Amniotic stem cell (primary cell): ENCODE measurements around the gene C1S.
"Not testable (repeated sequence)": the region's sequence is repeated elsewhere in the genome, so short reads cannot be mapped to it uniquely, and the experiment has no call there.

ENCODE experiments used
- DNase-seq: peaks from one replicate; lab custom pipeline; 2025; lab: John Stamatoyannopoulos, UW

C1S gene

DNA sequence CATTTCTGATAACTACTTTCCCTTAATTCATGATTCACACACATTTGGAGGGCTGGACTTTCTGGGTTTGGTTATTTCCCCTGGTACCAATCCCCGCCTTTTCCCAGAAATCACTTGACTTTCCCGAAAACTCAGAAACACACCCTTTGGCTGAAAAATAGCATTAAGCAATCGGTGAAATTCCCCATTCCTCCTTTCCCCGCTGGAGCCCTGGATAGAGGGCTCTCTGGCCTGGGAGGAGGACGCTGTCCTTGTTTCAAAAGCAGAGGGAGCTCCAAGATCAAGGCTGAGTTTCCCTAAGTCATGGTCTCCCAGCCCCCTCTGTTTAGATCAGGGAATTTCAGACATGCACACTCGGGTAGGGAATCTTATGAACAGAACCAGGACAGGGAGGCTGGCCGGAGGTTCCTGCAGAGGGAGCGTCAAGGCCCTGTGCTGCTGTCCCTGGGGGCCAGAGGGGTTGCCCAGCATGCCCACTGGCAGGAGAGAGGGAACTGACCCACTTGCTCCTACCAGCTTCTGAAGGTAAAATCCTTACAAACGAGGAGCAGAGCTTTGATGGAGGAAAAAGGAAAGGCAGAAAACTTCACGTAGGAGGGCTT is at the start of gene C1S:
Gene C1S, plus strand, starts transcription at position 366 of the 602 bp plus-strand sequence. CDS start 1,195 bp downstream, outside the sequence.
- DNase-seq, result peak; percentile 94

DNA sequence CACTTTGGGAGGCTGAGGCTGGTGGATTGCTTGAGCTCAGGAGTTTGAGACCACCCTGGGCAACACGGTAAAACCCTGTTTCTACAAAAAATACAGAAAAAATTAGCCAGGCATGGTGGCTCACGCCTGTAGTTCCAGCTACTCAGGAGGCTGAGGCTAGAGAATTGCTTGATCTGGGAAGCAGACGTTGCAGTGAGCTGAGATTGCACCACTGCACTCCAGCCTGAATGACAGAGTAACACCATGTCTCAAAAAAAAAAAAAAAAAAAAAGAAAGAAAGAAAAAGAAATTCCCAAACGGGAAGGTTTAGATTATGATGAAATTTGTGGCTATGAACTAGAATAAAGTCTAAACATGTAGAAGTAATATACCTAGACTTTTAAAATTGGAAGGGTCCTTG is 49.1 kb upstream of the C1S start:
- not testable (repeated sequence) for DNase-seq

DNA sequence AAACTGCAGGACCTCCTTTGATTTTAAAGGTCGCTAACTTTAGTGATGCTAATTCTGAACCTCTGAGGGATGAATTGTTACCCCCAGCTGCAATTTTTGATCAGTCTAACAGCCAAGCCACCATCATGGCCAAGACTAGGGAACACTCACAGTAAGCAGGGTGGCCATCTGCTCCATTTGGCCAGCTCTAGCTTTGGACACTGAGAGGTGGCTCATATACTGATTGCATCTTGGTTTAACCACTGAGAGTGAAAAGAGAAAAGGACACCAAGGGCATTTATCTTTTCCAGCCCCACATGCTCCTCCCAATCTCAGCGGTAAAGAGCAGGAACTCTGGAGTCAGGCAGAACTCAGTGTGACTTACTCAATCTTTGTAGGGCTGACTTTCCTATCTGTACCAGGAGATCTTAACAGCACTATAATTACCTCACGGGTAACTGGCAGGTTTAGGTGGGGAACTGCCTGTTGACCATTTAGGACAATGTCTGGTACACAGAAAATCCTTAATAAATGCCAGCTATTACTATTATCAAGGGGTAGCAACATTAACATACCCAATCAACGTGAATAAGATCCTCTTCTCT is 48.4 kb upstream of the C1S start:
- no peak for DNase-seq

DNA sequence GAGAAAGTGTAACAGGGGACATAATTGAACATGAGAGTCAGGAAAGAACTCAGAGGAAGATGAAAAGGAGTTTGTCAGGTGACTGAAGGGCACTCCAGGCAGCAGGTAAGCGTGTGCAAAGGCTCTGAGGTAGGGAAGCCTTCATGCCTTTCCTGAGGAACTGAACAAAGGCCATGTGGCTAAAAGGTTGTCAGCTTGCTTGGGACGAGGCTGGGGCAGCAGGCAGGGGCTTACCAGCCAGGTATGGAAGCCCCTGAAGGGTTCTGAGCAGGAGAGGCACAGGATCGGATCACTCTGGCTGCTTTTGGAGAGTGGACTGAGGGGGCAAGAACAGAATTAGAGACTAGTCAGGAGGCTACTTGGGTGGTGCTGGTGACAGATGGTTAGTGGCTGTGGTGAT is 47.4 kb upstream of the C1S start:
- DNase-seq, result no peak

DNA sequence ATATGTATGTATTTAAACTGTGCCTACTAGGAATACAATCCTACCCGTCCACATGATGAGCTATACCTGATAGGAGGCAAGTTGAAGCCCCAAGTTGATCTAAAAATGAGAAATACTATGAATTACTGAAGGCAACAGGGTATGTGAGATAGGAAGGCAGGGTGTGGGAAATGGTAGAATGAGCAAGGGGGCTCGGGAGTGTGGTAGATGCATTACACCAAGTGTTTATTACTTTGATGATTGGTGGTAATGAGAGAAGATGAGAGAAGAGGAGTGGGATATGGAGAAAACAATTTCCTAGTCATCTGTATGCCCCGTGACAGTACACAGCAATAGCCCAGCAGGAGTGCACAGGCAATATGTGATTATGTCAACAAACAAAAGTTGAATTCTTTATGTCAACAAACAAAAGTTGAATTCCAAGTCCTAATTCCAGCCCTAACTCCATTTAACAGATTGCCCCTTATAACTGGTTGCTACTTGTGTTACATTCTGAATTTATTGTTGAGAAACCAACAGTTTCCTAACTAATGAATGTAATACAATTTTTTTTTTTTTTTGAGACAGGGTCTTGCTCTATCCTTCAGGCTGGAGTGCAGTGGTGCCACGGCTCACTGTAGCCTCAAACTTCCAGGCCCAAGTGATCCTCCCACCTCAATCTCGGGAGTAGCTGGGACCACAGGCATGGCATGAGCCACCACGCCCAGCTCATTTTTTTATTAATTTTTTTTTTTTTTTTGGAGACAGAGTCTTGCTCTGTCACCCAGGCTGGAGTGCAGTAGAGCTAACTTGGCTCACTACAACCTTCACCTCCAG is 44.8 kb upstream of the C1S start:
- no peak for DNase-seq

DNA sequence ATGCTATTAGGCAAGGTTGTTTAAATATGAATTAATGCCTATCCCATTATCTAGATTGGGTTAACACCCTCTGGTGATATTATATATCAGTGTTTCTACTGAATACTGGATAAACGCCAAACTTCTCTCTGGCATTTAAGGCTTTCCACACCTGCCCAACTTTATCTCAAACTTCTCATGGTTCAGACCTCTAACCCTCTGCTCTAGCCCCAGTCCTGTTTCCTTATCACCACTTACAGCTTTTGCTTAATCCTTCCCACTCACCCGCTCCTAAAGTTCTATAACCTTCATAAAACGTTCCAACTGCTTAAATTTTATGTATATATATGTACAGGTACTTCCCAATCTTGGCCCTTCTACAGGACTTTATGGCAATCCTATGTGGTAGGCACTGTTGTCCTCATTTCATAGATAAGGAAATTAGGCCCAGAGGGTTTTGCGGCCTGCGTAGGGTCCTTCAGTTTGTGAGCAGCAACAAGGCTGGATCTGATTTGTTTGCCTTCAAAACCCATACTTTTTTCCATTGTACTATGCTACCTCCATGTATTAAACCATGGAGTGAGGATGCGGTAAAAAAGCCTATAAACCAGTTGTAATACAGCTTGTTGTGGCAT is 43.5 kb upstream of the C1S start:
- DNase-seq, result no peak

DNA sequence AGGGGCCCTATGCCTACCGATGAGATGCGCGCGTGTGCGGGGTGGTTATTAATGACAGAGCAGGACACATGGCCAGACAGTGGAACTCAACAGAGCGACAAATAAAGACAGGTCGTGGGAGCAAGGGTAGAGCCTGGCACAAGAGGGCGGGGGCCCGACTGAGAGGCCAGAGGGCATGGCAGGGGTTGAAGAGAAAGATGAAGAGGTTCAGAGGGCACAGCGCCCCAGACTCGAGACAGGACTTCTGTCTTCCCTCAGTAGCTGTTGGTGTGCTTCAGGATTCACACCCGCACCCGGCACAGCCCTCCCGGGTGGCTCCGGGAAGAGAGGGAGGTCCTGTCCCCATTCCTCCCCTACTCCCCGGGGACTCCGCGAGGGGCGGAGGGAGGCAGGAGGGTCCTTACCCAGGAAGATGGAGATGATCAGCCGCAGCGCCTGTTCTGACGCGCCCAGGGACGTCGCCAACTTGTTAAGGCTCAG is 42.6 kb upstream of the C1S start:
- no peak for DNase-seq

DNA sequence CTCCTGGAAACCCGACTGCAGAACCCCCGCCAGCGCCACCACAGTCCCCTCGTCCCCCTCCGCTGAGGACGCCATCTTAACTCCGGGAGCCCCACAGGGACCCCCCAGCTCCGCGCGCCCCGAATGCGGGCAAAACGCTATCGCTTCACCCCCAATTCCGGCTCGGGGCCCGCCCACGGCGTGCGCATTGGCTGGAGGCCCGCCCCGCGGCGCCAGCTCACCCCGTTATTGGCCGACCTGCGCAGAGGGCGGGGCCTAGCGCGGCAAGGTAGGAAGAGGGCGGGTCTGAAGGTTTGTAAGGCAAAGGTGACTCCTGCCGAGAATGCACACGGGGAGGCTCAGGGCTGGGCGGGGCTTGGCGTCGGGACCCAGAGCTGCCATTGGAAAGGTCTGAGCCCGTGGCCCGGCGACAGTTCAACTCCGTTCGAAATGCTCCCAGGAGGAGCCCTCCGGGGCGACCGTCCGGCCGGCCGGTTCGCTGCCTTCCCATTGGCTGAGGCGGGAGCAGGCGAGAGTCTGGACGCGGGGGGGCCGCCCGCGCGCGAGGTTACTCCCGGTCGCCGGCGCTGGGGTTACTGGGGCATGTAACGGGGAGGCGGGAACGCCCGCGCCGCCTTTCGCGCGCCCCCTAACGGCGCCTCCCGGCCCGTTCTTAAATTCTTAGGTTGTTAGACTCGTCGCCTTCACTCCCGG is 42.0 kb upstream of the C1S start, which contains the start of gene LPCAT3:
Gene LPCAT3, minus strand, starts transcription at position 127 of the 693 bp plus-strand sequence. Its CDS starts 52 bp downstream, at position 75.
- peak; percentile 87 for DNase-seq

DNA sequence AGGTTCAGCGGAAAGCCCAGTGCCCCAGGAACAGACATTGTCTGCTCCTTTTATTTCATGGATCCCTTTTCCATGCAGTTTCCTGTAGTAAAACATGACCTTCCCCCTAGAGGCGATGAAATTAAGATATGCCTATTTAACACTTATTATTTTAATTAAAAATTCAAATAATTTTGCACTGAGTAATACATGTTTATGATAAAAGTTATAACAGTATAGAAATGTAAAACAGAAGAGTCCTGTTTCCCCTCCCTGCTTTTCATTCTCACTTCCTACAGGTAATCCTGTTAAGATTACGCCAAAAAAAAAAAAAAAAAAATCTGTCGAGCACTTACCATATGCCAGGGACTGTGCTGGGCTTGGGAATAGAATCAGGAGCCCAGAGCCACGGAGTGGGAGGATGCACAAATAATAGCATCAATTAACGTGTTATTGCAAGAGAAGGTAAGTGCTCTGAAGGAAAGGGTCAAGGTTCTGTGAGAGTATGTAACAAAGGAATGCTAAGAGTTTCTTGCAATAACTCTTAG is 41.4 kb upstream of the C1S start:
- no peak for DNase-seq

DNA sequence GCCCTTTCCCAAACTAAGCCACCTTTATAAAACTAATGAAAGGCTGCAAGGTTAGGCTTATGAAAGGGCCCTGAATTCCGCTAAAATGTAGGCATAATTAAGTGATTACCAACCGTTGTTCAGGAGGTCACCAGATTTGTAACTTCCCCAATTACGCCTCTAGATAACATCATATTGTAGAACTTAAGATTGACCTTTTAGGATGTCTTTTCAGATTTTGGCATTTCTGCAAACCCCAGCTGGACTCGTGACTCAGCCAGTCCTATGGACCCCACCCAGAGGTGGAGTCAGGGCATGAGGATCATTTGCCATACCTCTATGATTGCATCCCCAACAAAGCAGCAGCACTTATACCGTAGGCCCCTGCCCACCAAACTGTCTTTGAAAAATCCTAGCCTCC is 38.6 kb upstream of the C1S start:
- no peak for DNase-seq

DNA sequence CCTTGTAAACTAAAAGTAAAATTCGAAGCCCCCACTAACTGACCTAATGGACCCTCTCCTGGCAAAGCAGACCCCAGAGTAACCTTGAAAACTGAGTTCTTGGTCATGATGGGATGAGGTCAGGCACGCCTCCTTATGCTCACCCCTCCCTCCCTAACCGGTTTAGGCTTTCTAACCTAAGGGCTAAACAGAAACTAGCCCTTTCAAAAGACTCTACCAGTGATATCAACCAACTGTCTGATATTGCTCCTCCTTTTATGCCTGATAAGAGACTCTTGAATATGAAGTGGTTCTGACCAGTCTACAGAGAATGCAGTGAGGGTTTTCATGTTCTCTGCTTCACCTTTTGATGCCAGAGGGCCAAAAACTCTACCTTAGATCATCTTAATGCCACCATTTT is 37.4 kb upstream of the C1S start:
- no peak for DNase-seq

DNA sequence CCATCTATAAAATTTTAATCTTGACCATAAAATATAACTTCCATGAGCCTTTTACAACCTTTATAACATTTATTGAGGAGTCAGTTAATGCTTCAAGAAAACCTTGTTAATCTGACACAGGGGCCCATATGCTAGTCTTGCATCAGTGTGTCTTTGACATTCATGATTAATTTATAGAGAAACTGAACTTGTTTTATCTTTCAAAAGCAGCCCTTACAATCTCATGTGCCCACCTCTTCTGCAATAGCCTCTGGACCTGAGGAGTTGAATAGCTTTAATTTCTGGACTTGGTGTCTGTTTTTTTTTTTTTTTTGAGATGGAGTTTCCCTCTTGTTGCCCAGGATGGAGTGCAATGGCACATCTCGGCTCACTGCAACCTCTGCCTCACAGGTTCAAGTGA is 33.7 kb upstream of the C1S start:
- no peak for DNase-seq

DNA sequence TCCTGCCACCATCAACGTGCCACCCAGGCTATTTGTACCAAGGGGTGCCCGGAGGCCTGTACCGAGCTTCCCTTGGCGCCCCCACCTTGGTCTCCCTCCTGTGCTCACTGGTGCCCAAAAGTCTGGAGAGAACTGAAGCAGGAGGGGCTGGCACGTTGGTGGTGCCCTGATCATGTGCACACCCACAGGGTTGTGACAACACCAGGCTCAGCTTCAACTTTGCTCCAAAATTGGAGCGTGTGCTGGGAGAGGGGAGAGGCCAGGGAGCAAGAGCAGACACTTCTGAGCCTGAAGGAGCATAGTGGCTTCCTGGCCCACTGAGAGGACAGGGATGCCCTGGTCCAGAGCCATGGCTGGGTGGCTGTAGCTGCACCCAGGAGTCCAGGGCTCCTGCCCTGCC is 29.2 kb upstream of the C1S start:
- DNase-seq, result no peak

DNA sequence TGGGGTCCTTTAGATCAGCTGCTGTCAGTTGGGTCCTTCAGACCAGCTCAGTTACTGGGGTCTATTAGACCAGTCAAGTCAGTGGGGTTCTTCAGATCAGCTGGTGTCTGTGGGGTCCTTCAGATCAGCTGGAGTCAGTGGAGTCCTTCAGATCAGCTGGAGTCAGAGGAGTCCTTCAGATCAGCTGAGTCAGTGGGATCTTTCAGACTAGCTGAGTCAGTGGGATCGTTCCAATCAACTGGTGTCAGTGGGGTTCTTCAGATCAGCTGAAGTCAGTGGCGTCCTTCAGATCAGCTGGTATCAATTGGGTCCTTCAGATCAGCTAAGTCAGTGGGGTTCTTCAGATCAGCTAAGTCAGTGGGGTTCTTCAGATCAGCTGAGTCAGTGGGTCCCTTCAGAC is 27.5 kb upstream of the C1S start:
- no peak for DNase-seq

DNA sequence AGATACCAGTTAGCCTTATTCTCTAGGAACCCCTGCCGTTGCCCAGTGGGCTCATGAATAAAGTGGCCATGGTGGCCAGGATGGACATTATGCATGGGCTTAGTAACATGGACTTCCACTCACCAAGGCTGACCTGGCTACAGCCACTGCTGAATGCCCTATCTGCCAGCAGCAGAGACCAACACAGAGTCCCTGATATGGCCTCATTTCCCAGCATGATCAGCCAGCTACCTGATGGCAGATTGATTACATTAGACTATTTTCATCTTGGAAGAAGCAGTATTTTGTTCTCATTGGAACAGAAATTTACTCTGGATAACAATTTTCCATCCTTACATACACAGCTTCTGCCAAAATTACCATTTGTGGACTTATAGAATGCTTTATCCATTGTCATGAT is 26.1 kb upstream of the C1S start:
- DNase-seq, result no peak

DNA sequence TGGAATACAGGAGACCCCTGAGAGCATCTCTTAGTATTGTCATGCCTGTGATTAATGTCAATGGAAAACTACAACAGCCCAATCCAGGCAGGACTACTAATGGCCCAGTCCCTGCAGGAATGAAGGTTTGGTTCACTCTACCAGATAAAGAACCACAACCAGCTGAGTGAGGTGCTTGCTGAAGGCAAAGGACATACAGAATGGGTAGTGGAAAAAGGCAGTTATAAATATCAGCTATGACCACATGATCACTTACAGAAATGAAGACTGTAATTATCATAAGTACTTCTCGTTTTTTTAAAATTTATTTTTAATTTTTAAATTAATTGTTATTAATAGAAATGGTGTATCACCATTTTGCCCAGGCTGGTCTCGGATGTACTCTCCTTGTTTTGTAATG is 25.1 kb upstream of the C1S start:
- DNase-seq, result no peak

DNA sequence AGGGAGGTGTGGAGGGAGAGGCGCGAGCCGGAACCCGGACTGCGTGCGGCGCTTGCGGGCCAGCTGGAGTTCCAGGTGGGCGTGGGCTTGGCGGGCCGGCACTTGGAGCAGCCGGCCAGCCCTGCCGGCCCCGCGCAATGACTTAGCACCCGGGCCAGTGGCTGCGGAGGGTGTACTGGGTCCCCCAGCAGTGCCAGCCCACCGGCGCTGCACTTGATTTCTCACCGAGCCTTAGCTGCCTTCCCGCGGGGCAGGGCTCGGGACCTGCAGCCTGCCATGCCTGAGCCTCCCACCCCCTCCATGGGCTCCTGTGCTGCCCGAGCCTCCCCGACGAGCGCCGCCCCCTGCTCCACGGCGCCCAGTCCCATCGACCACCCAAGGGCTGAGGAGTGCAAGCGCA is 23.1 kb upstream of the C1S start:
- DNase-seq, result not testable (repeated sequence)

DNA sequence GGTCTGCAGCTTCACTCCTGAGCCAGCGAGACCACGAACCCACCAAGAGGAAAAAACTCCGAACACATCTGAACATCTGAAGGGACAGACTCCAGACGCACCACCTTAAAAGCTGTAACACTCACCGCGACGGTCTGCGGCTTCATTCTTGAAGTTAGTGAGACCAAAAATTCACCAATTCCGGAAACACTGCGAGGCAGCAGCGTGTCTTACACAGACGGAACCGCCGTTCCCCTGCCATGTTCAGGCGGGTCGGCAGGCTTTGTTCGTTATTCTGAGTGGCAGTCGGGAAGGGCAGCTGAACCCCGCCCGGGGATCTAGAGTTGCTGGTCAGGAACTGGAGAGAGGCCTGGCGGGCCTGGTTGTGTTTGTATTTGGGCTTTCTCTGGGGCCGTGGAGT is 21.9 kb upstream of the C1S start:
- no peak for DNase-seq

DNA sequence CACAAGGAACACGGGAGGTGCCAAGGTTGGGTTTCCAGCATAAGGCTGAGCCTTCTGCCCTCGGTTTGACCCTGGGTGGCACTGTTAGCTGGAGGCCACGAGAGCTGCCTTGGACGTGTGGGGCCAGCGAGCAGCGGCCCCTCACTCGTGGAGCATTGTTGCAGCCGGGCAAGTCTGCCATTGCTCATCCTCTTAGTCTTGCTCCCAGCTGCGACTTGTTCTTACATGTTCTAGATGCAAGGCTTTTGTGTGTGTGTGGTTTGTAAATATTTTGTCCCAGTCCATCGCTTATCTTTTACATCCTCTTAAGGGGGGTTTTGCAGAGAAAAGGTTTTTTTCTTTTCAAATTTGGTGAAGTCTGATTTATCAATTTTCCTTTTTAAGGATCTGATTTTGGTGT is 21.1 kb upstream of the C1S start:
- DNase-seq, result no peak

DNA sequence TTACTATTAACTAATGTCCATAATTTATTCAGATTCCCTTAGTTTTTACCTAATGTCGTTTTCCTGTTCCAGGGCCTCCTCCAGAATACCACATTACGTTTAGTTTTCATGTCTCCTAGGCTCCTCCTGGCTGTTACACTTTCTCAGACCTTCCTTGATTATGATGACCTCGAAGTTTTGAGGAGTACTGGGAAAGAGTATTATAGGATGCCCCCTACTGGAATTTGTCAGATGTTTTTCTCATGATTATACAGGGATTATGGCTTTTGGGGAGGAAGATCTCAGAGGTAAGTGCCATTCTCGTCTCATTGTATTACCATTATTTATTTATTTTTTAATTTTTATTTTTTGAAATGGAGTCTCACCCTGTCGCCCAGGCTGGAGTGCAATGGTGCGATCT is 17.7 kb upstream of the C1S start:
- no peak for DNase-seq

DNA sequence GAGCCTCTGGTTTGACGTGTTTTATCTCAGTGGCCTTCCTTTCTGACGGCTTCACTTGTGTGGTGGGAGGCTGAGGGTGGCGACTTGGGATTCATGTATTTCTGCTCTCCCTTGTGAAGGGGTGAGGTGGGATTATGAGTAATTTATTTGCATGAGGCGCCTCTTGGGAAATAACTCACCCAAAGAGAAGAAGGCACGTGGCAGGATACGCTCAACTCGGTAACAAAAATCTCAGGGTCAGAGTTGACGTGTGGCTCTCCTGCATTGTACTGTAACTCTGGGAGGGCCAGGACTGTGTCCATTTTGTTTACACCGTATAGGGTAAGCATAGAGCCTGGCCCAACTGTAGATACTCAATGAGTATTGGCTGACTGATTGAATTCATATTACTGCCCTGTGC is 14.6 kb upstream of the C1S start:
- no peak for DNase-seq
